8988T (cell line): Measurements from ENCODE around the gene GNAQ.

ENCODE experiments used
- DNase-seq: peaks from one replicate; pipeline ENCODE4 v3.0.0; 2011

The GNAQ gene

GRCh38 chr9:77938163-77938562, 93.4 kb downstream of the GNAQ start:
- DNase-seq = no peak

- no peak for DNase-seq
Measured at GRCh38 chr9:77935974-77936373, 95.6 kb downstream of the GNAQ start.

DNA sequence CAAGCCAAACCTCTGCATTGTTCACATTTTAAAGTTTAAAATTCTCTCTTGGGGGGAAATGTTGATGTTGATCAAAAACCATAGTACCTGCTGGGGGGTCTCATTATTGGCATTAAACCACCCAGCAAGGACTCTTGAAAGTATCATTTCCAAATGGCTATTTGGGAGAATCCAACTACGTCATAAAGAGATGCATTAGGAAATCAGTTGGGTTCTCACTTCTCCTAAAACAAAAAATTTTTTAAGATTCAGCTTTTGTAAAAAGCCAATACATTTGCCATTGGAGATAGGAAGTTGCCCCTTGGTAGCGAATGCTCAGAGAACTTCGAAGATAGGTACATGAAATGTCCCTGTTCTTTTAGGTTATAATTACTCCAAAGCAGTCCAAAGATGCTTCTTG, 96.4 kb downstream of the GNAQ start:
- DNase-seq = no peak

GRCh38 chr9:77933976-77934375, 97.6 kb downstream of the GNAQ start:
- DNase-seq = no peak

DNA sequence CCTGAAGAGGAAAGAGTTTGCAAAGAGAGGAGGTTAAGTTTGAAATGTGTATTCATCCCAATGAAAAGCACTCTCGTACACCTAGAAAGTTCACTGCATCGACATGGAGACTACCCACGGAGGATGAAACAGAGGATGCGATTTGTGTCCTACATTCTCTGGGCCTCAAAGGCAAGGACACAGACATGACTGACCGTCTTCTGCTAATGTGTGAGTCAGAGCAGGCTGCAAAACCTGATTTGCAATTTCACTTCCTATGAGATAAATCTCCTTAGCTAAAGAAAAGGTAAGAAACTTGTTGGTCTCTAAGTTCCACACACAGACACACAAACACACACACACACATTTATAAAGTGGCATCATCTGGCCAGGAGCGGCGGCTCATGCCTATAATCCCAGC, 98.6 kb downstream of the GNAQ start:
- DNase-seq = no peak

DNA sequence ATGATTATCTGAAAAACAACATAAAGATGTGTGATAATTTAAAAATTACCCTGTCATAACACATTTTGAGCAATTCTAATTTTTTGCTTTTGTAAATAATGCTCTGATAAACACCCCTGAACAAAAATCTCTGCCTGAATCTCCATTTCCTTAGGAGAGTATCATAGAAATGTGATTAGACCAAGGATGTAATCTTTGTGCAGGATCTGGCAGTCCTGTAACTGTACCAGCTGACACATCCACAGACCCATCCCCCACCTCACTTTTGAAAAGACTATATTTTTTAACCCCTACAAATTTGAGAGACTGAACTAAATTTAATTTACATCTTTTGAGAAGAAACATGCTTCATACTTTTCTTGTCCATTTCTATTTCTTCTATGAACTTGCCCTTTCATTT, 101.7 kb downstream of the GNAQ start:
- DNase-seq = no peak

DNA sequence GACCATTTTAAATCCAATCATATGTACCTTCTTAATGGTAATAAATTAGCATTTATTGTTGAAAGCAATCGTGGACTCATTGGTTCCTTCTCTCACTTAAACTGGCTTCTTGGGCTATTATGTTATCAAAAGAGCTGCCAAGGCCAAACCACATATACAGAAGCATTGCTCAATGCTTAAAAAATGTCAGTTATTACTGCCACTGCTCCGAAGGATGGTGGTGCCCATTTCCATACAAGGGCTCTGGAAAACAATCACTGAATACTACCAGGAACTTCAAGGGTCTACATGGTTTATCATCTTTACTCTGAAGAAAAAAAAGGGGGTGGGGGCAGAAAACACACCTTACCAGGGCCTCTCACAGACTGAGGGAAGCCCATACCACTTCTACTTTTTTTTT, 104.3 kb downstream of the GNAQ start:
- DNase-seq = no peak

DNA sequence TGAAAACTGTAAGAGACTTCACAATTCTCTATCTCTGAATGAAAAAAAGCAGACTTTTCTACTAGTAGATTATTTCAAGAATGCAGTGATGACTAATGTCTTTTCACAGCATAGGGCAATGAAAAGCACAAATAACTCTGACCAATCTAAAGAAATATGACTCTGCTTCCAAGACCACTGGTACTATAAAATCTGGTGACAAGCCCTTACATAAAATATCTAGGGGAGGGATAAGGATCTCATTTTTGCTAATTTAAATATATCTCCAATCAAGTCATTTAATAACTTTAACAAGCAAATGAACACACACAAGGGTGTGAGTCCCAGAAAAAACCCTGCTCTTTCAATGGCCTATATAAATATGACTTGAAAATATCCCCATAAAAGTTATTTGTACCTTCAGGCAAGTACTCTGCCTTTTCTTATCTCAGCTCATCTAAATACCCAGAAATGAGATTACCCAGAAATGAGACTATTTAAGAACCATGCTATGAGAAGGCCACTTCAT, 105.2 kb downstream of the GNAQ start:
- no peak for DNase-seq

- DNase-seq = no peak
Measured at GRCh38 chr9:77922591-77922990, 109.0 kb downstream of the GNAQ start.

- no peak for DNase-seq
Measured at GRCh38 chr9:77917800-77918199, 113.8 kb downstream of the GNAQ start.

DNA sequence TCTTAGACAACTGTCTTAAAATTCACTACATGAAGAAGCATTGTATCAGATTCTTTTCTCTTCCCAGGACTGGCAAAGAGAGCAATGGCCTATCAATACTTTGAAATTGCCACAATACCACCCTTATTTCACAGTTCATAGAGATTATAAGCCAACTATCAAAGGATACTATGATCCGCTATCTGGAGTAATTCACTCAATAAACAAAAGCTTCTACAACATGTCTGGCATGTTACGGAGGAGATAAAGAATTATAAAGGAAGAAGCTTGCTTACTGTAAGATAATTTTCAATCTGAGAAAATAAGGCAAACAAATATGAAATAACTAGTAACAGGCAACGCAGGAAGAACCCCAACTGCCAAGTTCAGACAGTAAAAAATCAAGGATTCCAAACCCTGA, 114.8 kb downstream of the GNAQ start:
- DNase-seq = no peak

GRCh38 chr9:77916410-77916819, 115.2 kb downstream of the GNAQ start:
- DNase-seq = no peak

DNA sequence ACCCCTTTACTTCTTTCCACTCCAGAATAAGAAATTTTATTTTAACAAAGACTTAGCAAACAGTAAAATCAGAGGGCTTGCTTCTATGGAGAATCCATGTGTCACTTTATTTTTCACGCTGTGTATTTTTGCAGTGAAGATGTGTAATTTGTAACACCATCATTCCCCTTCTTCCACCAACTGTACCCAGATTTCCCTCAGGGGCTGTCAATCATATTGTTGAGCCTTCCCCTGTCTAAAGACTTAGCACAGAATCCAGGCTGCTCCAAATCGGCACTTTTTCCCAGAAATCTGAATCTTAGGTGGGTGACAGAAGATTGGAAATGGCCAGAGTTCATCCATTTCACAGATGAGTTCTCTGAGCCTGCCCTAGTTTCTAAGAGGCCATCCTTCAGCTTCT, 115.9 kb downstream of the GNAQ start:
- no peak for DNase-seq

- DNase-seq = no peak
Measured at GRCh38 chr9:77912895-77913693, 118.5 kb downstream of the GNAQ start.

GRCh38 chr9:77911928-77912327, 119.7 kb downstream of the GNAQ start:
- no peak for DNase-seq

GRCh38 chr9:77910194-77910621, 121.4 kb downstream of the GNAQ start:
- no peak for DNase-seq

DNA sequence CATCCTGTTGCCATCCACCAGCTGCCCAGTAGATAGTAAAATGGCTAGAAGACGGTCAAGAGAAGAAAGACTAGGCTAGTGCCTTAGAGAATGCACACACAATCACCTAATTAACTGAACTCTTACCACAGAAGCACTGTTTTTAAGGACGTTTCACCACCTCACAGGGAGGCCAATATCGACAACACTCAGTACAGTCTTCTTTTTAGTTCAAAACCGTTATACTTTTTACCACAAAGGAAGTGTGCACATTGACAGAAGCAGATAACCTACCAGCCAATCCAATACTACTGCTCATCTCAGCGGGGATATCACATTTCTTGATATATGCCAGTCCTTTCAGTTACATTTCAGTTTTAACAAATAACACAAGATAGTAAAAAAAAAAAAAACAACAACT, 122.3 kb downstream of the GNAQ start:
- DNase-seq = no peak

DNA sequence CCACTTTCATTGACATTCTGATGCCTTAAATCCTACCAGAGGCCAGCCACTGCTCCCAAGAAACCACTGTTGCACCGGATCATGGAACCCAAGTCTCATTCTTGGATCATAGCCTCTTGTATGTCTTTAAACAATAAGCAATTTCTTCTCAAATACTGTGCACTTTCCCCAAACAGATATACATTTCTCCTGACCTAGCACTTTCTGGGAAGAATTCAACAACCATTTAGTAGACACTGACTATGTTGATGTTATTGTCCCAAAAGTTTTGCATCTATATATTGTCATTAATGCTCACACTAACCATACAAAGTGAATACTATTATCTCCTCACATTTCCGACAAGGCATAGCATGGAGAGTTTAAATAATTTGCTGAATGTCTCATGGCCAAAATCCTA, 123.3 kb downstream of the GNAQ start:
- DNase-seq = no peak

DNA sequence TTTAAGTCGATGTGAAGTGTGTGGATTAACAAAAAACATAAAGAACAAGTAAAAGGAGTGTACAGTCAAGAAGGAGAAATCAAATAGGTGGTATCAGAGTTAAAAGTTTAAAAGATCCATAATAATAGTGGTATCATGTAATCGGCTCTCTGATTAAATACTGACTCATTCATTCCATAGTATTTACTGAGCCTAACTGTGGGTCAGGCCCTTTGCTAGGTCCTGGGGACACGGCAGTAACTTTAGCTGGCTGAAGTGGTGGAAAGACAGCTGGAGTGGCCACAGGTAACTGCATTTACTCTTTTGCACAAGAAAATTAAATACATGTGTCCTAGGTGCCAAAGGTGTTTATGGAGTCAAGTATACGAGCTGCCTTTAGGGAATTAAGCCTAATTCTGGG, 124.0 kb downstream of the GNAQ start:
- DNase-seq = no peak

- DNase-seq = no peak
Measured at GRCh38 chr9:77906991-77907390, 124.6 kb downstream of the GNAQ start.

- no peak for DNase-seq
Measured at GRCh38 chr9:77903666-77904285, 127.8 kb downstream of the GNAQ start.

GRCh38 chr9:77901771-77902170, 129.8 kb downstream of the GNAQ start:
- no peak for DNase-seq

DNA sequence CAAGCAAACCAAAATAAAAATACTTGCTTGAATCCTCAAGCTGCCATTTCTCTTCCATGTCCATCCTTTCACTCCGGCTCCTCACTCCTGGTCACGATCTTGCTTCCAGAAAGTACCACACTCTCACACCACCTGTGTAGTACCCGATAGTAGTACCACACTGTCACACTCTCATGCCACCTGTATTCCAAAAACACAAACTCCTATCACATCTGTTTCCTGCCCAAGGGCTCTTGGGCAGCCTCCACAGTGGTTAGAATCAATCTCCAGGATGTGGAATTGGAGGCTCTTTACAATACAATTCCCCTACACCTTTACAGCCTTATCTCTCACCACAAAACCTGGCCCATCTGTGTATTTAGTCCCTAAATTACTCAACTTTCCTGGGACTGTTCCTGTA, 130.6 kb downstream of the GNAQ start:
- no peak for DNase-seq

- no peak for DNase-seq
Measured at GRCh38 chr9:77899679-77900354, 131.8 kb downstream of the GNAQ start.
